ENCODE data around the gene ARL14EPL.

GRCh38 chr5:116025866-116026265 lies 6.4 kb upstream of the ARL14EPL start:
- TF ChIP-seq CTCF (IDR thresholded peaks at IDR 0.05) (no peak), POLR2A (IDR thresholded peaks at IDR 0.05) (no peak), EP300 (IDR thresholded peaks at IDR 0.05) (no peak), POLR2AphosphoS5 (IDR thresholded peaks at IDR 0.05) (no peak)

Measured in gastroesophageal sphincter (tissue), 3 donors.